Epithelial cell of prostate (primary cell): Measurements from ENCODE around the gene CENPC.
A peak's percentile ranks its signal among the peaks of the same experiment; 100 is the strongest.
"Not testable (repeated sequence)": the region's sequence is repeated elsewhere in the genome, so short reads cannot be mapped to it uniquely, and the experiment has no call there.

Experiments used
- DNase-seq: peaks from one replicate; pipeline ENCODE4 v3.0.0-alpha.2; 2011; ENCODE audit warnings: low read depth, low spot score
- H3K27ac ChIP-seq: fragments of 450-650 bp; 2 replicates; pipeline ENCODE4 v1.5.1; 2017; ENCODE audit warnings: mild to moderate bottlenecking

Gene CENPC

GRCh38 chr4:67552146-67552792 lies 7.0 kb upstream of the CENPC start:
- not testable (repeated sequence) for DNase-seq, H3K27ac ChIP-seq

- DNase-seq: no peak
- H3K27ac ChIP-seq: no peak overlapping the region
Observed at GRCh38 chr4:67550857-67551256, 5.6 kb upstream of the CENPC start.

- no peak overlapping the region for H3K27ac ChIP-seq
- DNase-seq: no peak
Observed at GRCh38 chr4:67550451-67550850, 5.1 kb upstream of the CENPC start.

- H3K27ac ChIP-seq: no peak overlapping the region
- DNase-seq: peak; percentile 10
Observed at GRCh38 chr4:67549123-67549522, 3.8 kb upstream of the CENPC start.

- no peak for DNase-seq
- H3K27ac ChIP-seq: no peak overlapping the region
Observed at GRCh38 chr4:67546971-67547370, 1.7 kb upstream of the CENPC start.

- no peak for DNase-seq
- peak overlapping the region; percentile 73 for H3K27ac ChIP-seq
Observed at GRCh38 chr4:67546004-67546356, 677 bp upstream of the CENPC start.

- H3K27ac ChIP-seq: no peak overlapping the region
- no peak for DNase-seq
Observed at GRCh38 chr4:67542076-67542475, 3.2 kb downstream of the CENPC start.

- DNase-seq: no peak
- no peak overlapping the region for H3K27ac ChIP-seq
Observed at GRCh38 chr4:67539830-67540229, 5.5 kb downstream of the CENPC start.

GRCh38 chr4:67535280-67535840 lies 9.9 kb downstream of the CENPC start:
- DNase-seq: no peak
- no peak overlapping the region for H3K27ac ChIP-seq

- no peak overlapping the region for H3K27ac ChIP-seq
- no peak for DNase-seq
Observed at GRCh38 chr4:67533112-67533511, 12.2 kb downstream of the CENPC start.

- not testable (repeated sequence) for DNase-seq, H3K27ac ChIP-seq
Observed at GRCh38 chr4:67532397-67532796, 12.9 kb downstream of the CENPC start.

GRCh38 chr4:67531379-67531962 lies 13.8 kb downstream of the CENPC start:
- DNase-seq: no peak
- no peak overlapping the region for H3K27ac ChIP-seq

- not testable (repeated sequence) for DNase-seq, H3K27ac ChIP-seq
Observed at GRCh38 chr4:67524140-67524539, 21.2 kb downstream of the CENPC start.

- no peak overlapping the region for H3K27ac ChIP-seq
- no peak for DNase-seq
Observed at GRCh38 chr4:67522851-67523671, 22.2 kb downstream of the CENPC start.

GRCh38 chr4:67522230-67522629 lies 23.1 kb downstream of the CENPC start:
- no peak for DNase-seq
- no peak overlapping the region for H3K27ac ChIP-seq

- no peak overlapping the region for H3K27ac ChIP-seq
- no peak for DNase-seq
Observed at GRCh38 chr4:67521506-67521905, 23.8 kb downstream of the CENPC start.

- no peak for DNase-seq
- no peak overlapping the region for H3K27ac ChIP-seq
Observed at GRCh38 chr4:67520141-67520540, 25.2 kb downstream of the CENPC start.

- no peak overlapping the region for H3K27ac ChIP-seq
- no peak for DNase-seq
Observed at GRCh38 chr4:67512501-67512900, 32.8 kb downstream of the CENPC start.

- no peak for DNase-seq
- no peak overlapping the region for H3K27ac ChIP-seq
Observed at GRCh38 chr4:67500373-67500772, 44.9 kb downstream of the CENPC start.

GRCh38 chr4:67499799-67500198 lies 45.5 kb downstream of the CENPC start:
- DNase-seq: no peak
- H3K27ac ChIP-seq: no peak overlapping the region
